ENCODE data around the gene ASCL5. TPM values are rescaled to one million over a fixed set of nuclear protein-coding genes. Genes with fewer than 3 reads are reported as not detected.

ASCL5 gene
- total RNA-seq, 1 donor from 2014 or later: 0.29 TPM

- TF ChIP-seq, protein P1, sequence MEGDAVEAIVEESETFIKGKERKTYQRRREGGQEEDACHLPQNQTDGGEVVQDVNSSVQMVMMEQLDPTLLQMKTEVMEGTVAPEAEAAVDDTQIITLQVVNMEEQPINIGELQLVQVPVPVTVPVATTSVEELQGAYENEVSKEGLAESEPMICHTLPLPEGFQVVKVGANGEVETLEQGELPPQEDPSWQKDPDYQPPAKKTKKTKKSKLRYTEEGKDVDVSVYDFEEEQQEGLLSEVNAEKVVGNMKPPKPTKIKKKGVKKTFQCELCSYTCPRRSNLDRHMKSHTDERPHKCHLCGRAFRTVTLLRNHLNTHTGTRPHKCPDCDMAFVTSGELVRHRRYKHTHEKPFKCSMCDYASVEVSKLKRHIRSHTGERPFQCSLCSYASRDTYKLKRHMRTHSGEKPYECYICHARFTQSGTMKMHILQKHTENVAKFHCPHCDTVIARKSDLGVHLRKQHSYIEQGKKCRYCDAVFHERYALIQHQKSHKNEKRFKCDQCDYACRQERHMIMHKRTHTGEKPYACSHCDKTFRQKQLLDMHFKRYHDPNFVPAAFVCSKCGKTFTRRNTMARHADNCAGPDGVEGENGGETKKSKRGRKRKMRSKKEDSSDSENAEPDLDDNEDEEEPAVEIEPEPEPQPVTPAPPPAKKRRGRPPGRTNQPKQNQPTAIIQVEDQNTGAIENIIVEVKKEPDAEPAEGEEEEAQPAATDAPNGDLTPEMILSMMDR (IDR thresholded peaks at IDR 0.05): no peak
- Histone ChIP-seq H3K27ac (no peak overlapping the region), H3K9me3 (no peaks in the 10 kb centered on the region), H3K36me3 (no peaks in the 10 kb centered on the region), H3K27me3 (no peaks in the 10 kb centered on the region), H3K4me3 (no peak overlapping the region), H3K4me1 (no peaks in the 10 kb centered on the region)
- no peak for DNase-seq
- ATAC-seq: no peak
- intact Hi-C loops (cut with DNase I): no loop called here
Observed at GRCh38 chr1:201068976-201069375, 58.0 kb downstream of the ASCL5 start.

DNA sequence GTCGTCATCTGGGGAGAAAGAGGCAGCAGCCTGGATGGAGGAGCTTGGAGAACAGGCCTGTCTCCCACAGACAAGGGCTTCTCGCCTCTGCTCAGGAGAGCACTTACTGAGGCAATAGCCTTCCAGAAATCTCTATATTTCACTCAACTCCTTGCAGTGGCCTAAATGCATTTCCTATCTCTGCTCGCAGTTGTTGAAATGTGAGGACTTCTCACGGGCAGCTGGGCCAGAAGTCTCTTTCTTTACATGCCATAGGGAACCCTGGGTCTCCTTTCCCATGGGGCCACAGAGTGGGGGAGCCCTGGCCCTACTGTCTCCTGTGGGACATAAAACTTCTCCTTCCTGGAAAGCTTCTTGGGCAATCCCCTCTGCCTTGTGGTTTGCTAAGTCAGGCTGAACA, 60.0 kb downstream of the ASCL5 start:
- no peaks in the 10 kb centered on the region for H3K4me1 ChIP-seq
- no peak overlapping the region for H3K27ac ChIP-seq
- H3K27me3 ChIP-seq: no peaks in the 10 kb centered on the region
- ATAC-seq: no peak
- intact Hi-C loops (cut with DNase I): no loop called here
- TF ChIP-seq, protein P1 (IDR thresholded peaks at IDR 0.05): no peak
- no peaks in the 10 kb centered on the region for H3K36me3 ChIP-seq
- H3K9me3 ChIP-seq: no peaks in the 10 kb centered on the region
- no peak overlapping the region for H3K4me3 ChIP-seq
- no peak for DNase-seq

DNA sequence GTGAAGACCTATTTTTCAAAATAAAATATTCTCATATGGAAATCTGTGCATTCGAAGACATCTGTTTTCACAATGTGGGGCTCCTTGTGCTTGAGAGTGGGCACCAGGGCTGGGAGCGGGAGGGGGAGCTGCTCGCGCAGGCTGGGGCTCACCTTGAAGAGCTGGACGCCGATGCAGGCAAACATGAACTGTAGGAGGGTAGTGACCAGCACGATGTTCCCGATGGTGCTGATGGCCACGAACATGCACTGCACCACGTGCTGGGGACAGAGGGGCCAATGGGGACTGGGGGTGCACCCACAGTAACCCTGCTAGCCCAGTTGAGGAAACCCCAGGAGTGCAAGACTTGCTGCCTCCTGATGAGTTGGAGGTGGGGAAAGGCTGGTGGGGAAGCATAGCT, 61.3 kb downstream of the ASCL5 start:
- ATAC-seq (no peak), DNase-seq (no peak)
- Histone ChIP-seq H3K27me3 (no peaks in the 10 kb centered on the region), H3K27ac (no peak overlapping the region), H3K4me1 (no peaks in the 10 kb centered on the region), H3K4me3 (no peak overlapping the region), H3K36me3 (no peaks in the 10 kb centered on the region), H3K9me3 (no peaks in the 10 kb centered on the region)
- intact Hi-C loops (cut with DNase I): no loop called here
- TF ChIP-seq, protein P1 (IDR thresholded peaks at IDR 0.05): no peak

DNA sequence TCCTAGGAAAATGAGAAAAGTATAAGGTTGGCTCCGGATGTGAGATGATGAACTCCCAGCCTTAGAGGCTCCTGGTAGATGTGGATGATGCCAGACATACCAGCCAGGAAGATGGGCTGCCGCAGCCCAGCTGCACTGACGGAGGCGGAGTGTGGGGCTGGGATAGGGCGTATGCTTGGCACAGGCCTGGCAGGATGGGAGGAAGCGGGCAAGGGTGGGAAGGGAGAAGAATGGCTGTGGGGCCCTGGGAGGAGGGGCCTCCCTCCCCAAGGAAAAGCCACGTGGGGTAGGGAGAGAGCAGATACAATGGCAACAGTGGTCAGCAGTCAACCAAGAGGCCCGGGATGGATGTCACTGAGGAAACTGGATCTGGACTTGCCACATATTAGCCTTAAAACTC, 62.2 kb downstream of the ASCL5 start:
- Histone ChIP-seq H3K27me3 (no peaks in the 10 kb centered on the region), H3K9me3 (no peaks in the 10 kb centered on the region), H3K4me1 (no peaks in the 10 kb centered on the region), H3K4me3 (no peak overlapping the region), H3K36me3 (no peaks in the 10 kb centered on the region), H3K27ac (no peak overlapping the region)
- intact Hi-C loops (cut with DNase I): no loop called here
- DNase-seq (no peak), ATAC-seq (no peak)
- TF ChIP-seq, protein P1 (IDR thresholded peaks at IDR 0.05): no peak

Other genes with a start within 250 kb of the ASCL5 start
- gene INAVA, start 232.3 kb downstream of the ASCL5 start, total RNA-seq: 9.0 TPM
- 5.7 TPM for gene KIF21B, start 103.5 kb downstream of the ASCL5 start, total RNA-seq
- gene CACNA1S, start 14.8 kb downstream of the ASCL5 start, total RNA-seq: 0.55 TPM
- 59.3 TPM for gene TMEM9, start 27.3 kb upstream of the ASCL5 start, total RNA-seq
- 0.81 TPM for gene IGFN1, start 63.6 kb upstream of the ASCL5 start, total RNA-seq
- gene PKP1, start 156.3 kb upstream of the ASCL5 start, total RNA-seq: 0.69 TPM

Measured in upper lobe of right lung (tissue), 1 donor.